IPS-NIHi7 (cell line): ENCODE data around the gene KIAA1217.

ENCODE experiments used
- DNase-seq: peaks from one replicate; pipeline ENCODE4 v3.0.0; 2012; ENCODE audit warnings: mixed read lengths; ENCODE audit errors: extremely low spot score

Gene KIAA1217

GRCh38 chr10:24590697-24591457, 381.9 kb downstream of the KIAA1217 start:
- DNase-seq = no peak

DNA sequence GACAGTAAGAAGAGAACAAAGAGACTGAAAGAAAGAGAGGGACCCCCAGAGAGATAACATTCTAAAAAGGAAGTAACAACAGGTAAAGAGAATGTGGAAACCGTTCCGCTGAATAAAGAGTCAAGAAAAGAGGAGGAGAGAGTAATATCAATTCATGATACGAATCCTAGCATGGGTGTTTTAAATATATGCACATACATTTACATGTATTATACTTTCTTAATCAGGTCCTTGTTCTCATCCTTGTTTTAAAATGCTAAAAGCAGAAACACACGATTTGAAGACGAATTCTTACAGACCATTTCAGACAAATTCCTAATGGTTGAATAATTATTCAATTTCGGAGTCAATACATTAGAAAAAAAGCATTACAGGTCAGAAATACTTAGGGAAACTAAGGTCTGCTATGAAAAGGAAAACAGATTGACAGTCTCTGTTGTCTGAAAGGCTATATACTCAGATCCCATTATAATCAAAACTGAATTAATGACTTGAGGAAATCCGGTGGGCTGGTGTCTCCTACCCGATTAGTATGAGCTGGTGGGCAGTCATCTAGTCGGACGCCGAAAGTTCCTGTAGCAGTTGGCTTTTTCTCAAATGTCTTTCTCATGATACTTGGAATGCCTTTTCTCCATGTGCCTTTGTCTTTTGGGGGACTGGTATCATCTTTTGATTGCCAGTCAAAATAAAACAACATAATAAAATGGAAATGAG, 387.4 kb downstream of the KIAA1217 start:
- DNase-seq = no peak

DNA sequence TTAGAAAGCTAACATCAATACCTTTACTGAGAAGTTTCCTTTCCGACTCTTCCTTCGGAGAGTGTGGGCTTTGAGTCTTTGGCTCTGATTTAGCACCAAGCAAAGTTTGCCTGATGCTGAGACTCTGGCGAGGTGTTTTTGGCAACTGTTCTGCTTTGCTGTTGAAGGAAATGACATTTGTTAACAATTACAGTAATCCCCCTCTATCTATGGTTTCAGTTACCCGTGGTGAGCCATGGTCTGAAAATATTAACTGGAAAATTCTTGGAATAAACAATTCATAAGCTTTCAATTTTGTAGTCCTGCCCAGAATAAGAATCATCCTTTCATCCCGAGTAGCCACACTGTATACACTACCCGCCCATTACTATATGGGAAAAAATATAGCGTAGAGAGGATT, 388.5 kb downstream of the KIAA1217 start:
- DNase-seq = no peak
